Dorsolateral prefrontal cortex (tissue), 118 donors: Measurements from ENCODE around the gene WAS. TPM values are rescaled to one million over a fixed set of nuclear protein-coding genes. Genes with fewer than 3 reads are reported as not detected.

Experiments
- total RNA-seq, 120 experiments: library from RNA; stranded (reverse); gene quantifications; one replicate each; pipeline versions ENCODE4 v1.2.3 to v1.2.4, GENCODE V29; 2022

WAS gene
- total RNA-seq, 120 experiments from 2014 or later: 1.6 to 19.4 (median 5.3) TPM

Other genes with a start within 250 kb of the WAS start
- 10 to 100 TPM in 104 of 120 experiments, 1 to 10 TPM in 16; 5.3 to 51.8 (median 17.5) TPM for gene SLC38A5, start 213.5 kb upstream of the WAS start, total RNA-seq
- gene FTSJ1, start 207.6 kb upstream of the WAS start, total RNA-seq: 10 to 100 TPM; 18.1 to 39.2 (median 27.8) TPM
- gene PORCN, start 174.8 kb upstream of the WAS start, total RNA-seq: 10 to 100 TPM; 13.7 to 42.8 (median 26.2) TPM
- 10 to 100 TPM; 13.5 to 43.9 (median 25.0) TPM for gene EBP, start 162.0 kb upstream of the WAS start, total RNA-seq
- gene TBC1D25, start 144.1 kb upstream of the WAS start, total RNA-seq: 10 to 100 TPM; 15.0 to 35.0 (median 22.4) TPM
- 100 to 1,000 TPM in 10 of 120 experiments, 10 to 100 TPM in 110; 24.6 to 159 (median 56.4) TPM for gene RBM3, start 109.3 kb upstream of the WAS start, total RNA-seq
- 100 to 1,000 TPM in 117 of 120 experiments, 10 to 100 TPM in 3; 86.7 to 175 (median 126) TPM for gene WDR13, start 86.3 kb upstream of the WAS start, total RNA-seq
- gene SUV39H1, start 12.9 kb downstream of the WAS start, total RNA-seq: 10 to 100 TPM in 3 of 120 experiments, 1 to 10 TPM in 117; 2.4 to 11.8 (median 6.3) TPM
- gene GLOD5, start 77.9 kb downstream of the WAS start, total RNA-seq: not detected
- under 1 TPM in 2 of 120 experiments, not detected in 118; 0.37 to 0.46 TPM for gene GATA1, start 102.8 kb downstream of the WAS start, total RNA-seq
- 100 to 1,000 TPM in 102 of 120 experiments, 10 to 100 TPM in 18; 80.0 to 189 (median 120) TPM for gene HDAC6, start 118.3 kb downstream of the WAS start, total RNA-seq
- 1 to 10 TPM in 19 of 120 experiments, under 1 TPM in 56, not detected in 45; 0.38 to 2.0 (median 0.74) TPM for gene ERAS, start 142.7 kb downstream of the WAS start, total RNA-seq
- 100 to 1,000 TPM in 119 of 120 experiments, 10 to 100 TPM in 1; 83.9 to 487 (median 302) TPM for gene PCSK1N, start 151.8 kb downstream of the WAS start, total RNA-seq
- 10 to 100 TPM; 22.3 to 50.4 (median 35.3) TPM for gene TIMM17B, start 214.0 kb downstream of the WAS start, total RNA-seq
- 10 to 100 TPM; 42.9 to 91.7 (median 67.1) TPM for gene PQBP1, start 214.1 kb downstream of the WAS start, total RNA-seq
- 10 to 100 TPM; 13.1 to 27.2 (median 18.8) TPM for gene SLC35A2, start 227.8 kb downstream of the WAS start, total RNA-seq
- 10 to 100 TPM in 115 of 120 experiments, 1 to 10 TPM in 5; 7.8 to 30.4 (median 15.2) TPM for gene PIM2, start 235.2 kb downstream of the WAS start, total RNA-seq